ELF-1 (cell line): ENCODE results near the gene KCTD4.
"Not testable (repeated sequence)": the region's sequence is repeated elsewhere in the genome, so short reads cannot be mapped to it uniquely, and the experiment has no call there.

ENCODE experiments used
- DNase-seq: peaks from one replicate; pipeline ENCODE4 v3.0.0-alpha.2; 2016; ENCODE audit warnings: low read depth, low spot score

The KCTD4 gene

DNA sequence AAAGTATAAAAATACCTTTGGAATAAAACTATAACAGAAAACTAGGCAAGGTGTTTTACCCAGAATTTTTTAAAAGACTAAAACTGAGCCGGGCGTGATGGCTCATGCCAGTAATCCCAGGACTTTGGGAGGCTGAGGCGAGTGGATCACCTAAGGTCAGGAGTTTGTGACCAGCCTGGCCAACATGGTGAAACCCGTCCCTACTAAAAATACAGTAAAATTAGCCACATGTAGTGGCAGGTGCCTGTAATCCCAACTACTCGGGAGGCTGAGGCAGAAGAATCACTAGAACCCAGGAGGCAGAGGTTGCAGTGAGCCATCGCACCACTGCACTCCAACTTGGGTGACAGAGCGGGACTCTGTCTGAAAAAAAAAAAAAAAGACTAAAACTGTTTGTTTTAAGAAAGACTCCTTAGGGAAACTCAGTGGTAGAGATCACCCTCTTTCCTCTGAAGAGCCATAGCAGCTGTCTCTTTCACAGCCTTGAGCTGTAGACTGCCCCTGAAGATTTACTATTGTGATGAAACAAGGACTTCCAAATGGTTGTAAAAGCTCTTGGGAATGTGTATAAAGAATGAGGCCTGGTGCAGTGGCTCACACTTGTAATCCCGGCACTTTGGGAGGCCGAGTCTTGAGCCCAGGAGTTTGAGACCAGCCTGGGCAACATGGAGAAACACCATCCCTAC is 14.7 kb upstream of the KCTD4 start:
- DNase-seq = peak; percentile 21

DNA sequence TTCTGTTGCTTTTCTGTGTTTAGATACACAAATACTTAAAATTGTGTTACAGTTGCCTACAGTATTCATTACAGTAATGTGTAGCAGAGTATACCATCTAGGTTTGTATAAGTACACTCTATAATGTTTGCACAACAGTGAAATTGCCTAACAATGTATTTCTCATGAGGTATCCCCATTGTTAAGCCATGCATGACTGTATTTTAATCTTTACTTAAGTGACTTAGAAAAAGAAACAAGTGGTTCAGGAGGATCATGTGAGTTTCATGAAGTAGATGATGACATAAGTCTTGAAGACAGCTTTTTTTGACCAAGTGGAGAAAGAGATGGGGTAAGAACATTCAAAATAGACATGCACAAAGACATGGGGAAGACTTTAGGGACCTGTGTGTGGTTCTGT is 8.4 kb upstream of the KCTD4 start:
- no peak for DNase-seq

DNA sequence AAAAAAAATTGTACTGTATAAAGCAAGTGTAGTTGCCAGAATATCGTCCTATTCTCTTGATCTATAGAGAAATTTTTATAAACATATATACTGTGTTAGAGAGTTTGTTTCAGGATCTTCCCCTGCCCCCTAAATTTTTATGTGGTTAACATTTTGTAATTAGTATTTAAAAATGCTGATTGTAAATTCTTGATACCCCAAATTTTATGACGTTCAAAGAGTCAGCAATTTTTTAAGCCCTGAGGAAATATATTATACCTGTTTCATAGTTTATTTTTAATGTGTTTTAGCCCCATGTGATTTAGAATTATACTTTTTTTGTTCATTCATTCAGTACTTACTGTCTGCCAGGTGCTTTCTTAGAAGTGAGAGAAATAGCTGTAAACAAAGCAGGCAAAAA is 7.3 kb upstream of the KCTD4 start:
- no peak for DNase-seq

DNA sequence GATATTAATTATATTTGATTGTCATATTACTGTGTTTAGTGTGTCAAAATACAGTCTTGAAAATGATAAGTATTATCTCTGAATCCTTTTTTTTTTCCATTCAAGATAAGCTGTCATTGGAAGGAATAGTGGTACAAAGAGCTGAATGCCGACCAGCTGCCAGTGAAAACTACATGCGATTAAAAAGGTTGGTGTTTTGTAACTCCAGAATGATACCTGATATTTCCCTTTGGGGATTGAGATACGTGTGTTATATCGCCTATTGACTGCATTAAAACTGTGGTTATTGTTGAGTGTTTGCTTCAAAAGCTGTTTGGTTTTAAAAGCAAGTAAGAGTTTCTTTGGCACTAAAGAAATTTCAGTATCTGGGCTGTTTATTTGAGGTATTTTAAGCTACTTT is 6.5 kb upstream of the KCTD4 start:
- DNase-seq = no peak

DNA sequence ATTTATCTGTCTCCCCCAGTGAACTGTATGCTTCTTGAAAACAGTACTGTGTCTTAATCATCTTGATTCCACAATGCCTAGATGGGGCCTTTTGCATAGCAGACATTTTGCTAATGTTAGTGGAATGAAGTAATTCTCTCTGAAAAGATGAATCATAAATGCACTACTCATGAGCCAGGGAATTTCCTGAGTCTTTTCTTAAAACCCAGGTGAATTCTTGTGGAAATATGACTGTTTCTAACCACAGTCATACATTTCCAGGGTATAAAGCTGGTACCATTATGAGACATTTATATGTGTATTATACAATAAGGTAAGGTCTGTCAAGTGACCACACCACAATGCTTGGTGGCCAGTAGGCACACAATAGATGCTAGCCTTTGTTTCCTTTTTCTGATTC is 5.5 kb upstream of the KCTD4 start:
- no peak for DNase-seq

DNA sequence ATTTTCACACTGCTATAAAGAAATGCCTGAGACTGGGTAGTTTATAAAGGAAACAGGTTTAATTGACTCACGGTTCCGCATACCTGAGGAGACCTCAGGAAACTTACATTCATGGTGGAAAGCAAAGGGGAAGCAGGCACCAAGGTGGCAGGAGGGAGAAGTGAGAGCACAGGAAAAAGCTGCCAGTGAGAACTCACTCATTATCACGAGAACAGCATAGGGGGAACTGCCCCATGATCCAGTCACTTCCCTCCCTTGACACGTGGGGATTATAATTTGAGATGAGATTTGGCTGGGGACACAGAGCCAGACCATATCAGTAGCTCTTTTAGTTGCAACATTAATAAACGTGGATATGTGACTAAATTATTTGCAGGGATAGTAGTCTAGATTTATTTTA is 4.3 kb upstream of the KCTD4 start:
- no peak for DNase-seq

DNA sequence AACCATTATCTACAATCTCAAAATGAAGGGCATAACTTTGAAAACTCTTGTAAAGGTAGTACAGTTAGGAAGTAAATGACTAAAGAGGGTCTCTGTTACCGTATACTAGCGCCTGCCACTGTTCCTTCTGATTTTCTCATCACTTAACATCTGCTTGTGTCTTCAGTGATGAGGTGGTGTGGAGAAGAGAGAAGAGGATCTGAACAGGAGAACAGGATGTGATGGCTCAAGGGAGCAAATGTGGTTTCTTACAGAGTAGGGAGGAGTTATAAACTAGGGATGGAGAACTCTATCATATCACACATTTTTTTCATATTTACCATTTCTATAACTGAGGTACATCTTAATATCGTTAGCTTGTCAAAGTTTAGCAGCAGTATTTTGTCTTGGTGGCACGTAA is 1.1 kb downstream of the KCTD4 start:
- DNase-seq = no peak

DNA sequence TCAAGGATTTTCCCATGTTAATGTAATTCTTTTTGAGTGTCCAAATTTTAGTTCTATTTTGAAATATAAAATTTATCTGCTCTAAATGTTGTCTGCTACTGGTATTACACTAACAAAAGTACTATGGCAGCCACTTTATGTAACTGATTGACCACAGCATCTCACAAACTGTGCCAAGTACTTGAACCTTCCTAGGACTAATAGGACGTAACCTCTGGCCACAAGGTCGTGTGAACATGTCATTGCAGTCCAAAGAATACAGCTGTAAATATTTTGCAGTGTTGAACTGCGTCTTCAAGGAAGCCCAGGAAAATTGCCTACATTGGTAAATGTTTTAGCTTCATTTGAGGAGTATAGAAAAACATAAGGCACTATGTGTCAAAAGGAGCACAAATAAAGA is 1.9 kb downstream of the KCTD4 start:
- no peak for DNase-seq

DNA sequence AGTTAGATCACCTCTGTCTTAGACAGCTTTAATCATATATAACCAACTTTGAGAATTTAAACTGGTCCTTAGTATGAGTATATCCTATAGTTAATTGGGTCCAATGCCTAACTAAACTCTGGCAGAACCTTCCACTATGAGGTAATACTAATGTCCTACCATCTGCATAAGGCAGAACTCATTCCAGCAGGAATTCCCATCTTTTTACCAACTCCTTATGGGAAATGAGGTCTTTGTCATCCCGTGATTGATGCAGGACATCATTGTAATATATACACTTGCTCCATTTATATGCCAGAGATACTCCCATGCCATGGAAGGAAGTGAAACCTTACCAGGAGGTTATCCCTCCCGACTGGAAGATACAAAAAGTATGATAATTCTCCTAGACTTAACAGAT is 2.8 kb downstream of the KCTD4 start:
- no peak for DNase-seq

DNA sequence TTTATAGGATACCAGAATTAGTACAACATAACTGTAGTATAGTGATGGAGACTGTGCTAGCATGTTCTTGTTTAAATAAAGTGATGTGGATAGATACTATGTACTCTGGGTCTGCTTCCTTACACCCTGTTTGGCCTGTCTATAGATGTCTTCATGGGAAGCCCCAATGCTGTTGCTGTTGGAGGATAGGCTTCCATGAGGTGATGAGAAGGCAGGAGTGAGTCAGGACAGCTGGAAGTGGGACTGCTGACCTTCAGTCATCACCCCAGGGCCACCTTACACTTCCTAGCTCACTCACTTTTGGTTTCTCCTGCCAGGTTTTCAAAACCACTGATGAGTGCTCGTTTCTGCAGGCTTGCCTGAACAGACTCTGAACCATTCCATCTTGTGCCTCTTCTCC is 4.2 kb downstream of the KCTD4 start:
- no peak for DNase-seq

DNA sequence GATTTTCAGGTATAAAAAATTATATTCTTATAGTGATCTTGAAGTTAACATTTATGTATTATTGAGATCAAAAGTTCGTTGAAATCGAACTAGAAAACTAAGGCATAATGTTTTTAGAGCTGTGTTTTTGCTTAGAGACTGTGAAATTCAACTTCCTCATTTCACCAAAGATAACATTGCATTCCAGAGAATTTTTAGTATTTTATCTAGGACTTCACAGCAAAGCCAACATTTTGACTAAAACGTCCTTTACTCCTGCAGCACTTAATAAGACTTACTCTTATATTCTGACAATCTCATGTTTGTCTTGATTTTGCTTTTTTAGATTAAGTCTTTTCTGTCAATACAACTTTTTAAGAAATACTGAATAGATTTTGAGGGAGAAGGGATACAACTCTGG is 4.7 kb downstream of the KCTD4 start:
- DNase-seq = no peak

DNA sequence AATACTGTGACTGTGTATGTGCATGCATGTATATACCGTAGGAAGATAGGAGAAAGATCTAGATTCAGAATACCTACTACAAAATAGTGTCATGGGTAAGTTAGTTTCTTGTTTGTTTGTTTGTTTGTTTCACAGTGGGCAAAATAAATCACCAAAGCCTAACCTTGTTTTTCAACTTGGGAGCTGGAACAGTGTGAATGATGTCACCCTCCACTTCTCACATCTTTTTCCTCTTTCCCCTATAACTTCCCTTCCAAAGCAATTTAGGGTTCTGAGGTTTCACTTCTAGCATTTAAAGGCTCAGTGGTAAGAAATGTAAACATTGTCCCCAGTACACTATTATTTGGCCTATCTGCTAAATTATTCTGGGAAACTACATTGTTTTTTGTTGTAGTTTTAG is 5.4 kb downstream of the KCTD4 start:
- DNase-seq = no peak

DNA sequence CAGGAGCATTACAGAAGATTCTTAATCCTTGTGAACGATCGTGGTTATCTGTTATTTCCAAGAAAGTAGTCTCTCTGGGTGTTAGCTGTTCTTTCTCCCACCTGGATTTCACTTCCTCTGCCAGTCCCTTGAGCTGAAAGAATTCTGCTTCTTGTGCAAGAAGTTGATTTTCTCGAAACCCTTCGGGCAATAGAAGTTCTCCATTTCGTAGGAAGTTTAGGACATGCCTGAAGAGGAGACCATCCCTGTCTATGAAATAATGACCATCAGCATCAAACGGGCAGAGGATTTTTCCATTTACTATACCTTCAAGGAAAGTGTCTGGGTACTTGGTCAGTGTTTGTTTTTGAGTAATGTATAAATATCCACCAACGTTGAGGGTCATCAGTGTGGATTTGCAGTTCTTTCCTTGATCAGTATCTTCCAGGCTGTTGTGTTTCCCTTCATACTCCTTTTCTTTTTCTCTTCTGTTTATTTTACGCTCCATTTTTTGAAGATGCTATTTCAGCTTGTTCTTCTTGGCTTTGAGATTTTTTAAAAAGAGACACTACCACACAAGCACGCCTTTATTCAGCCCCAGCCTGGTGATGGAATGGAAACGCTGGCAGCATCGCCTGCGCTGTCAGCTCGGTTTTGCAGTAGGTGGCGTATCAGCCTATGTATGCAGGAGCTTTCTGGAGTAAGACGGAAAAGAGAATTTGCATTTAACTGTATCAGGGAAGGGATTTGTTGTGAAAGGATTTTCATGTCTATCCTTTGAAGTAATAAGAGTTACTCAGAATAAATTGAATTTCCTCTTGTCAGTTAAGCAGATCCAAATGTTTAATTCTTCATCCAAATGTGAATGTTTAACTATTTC is 6.5 kb downstream of the KCTD4 start:
- DNase-seq = peak; percentile 14

DNA sequence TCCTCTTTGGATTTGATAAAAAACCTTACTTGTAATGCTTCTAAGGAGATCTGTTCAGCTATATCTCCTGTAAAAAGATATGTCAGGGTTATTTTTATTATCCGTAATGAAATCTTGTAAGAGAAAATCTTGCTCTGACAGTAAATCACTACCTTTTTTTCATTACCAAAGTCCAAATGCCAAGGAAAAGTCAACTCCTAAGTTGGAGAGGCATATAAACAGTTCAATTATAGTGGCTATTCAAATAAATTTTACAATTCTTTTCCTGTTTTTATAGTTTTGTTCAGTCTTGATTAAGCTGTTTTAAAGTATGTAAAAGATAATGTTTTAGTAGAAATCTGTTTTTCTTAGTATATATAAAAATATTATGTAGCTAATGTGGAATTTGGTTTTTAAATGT is 9.0 kb downstream of the KCTD4 start:
- no peak for DNase-seq

DNA sequence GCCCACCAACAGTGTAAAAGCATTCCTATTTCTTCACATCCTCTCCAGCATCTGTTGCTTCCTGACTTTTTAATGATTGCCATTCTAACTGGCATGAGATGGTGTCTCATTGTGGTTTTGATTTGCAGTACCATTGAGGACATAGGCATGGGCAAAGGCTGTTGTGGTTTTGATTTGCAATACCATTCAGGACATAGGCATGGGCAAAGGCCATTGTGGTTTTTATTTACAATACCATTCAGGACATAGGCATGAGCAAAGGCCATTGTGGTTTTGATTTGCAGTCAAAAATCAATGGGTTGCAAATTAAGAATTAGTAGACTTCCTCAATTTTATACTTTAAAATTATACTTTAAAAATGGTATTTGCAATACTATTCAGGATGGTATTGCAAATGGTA is 11.3 kb downstream of the KCTD4 start:
- not testable (repeated sequence) for DNase-seq

DNA sequence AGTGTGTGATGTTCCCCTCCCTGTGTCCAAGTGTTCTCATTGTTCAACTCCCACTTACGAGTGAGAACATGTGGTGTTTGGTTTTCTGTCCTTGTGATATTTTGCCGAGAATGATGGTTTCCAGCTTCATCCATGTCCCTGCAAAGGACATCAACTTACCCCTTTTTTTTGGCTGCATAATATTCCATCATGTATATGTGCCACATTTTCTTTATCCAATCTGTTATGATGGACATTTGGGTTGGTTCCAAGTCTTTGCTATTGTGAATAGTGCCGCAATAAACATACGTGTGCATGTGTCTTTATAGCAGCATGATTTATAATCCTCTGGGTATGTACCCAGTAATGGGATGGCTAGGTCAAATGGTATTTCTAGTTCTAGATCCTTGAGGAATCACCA is 11.8 kb downstream of the KCTD4 start:
- not testable (repeated sequence) for DNase-seq

DNA sequence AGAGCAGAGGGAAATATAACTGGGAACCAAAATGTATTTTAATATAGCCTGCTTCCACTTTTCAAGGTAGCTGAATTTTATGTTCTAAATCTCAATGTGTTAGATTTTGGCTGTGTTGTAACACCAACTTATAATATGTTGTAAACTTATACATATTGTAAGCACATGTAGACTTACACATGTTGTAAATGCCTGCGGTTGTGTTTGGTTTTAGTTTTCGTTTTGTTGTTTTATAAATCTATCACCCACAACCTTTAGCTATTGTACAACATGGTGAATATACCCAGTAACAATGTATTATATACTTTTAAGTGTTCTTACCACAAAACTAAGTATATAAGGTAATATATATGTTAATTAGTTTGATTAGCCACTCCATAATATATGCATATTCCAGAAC is 15.6 kb downstream of the KCTD4 start:
- no peak for DNase-seq

DNA sequence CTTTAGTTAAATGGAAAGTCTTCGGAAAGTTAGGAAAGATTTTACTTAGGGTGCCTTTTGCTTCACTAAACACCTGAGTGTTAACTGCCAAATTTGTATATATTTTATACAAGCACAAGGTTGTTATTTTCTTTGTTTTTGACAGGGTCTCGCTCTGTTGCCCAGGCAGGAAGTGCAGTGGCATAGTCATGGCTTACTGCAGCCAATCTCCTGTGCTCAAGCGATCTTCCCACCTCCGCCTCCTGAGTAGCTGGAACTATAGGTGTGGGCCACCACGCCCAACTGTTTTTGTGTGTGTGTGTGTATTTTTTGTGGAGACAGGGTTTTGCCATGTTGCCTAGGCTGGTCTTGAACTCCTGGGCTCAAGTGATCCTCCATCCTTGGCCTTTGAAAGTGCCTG is 16.2 kb downstream of the KCTD4 start:
- DNase-seq = no peak

DNA sequence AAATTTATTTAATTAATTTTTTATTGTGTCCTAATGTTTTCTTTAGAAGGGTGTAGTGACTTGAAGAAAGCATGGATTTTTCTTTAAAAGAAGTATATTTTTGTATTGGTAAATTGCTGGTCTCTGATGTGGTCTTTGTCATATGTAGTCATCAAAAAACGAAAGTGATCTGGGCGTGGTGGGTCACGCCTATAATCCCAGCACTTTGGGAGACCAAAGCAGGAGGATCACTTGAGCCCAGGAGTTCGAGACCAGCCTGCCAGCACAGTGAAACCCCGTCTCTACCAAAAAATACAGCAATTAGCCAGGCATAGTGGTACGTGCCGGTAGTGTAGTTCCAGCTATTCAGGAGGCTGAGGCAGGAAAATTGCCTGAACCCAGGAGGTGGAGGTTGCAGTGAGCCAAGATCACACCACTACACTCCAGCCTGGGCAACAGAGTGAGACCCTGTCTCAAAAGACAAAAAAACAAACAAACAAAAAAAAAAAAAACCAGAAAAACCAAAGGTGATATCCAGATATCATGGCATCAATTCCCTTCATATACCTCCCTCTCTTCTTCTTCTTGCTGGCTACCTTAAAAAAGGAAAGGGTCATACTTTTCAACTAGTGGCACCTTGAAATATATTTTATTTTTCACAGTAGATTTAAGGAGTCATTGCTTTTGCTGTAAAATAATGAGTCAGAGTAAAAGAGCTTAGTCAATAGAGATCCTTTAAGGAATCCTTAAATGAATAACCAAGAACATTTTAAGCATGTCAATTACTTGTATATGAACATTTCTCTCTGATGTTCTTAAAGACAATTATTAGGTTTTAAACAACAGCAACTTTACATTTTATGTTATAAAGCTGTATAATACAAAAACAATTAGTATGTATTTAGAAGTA is 19.9 kb downstream of the KCTD4 start:
- DNase-seq = no peak

DNA sequence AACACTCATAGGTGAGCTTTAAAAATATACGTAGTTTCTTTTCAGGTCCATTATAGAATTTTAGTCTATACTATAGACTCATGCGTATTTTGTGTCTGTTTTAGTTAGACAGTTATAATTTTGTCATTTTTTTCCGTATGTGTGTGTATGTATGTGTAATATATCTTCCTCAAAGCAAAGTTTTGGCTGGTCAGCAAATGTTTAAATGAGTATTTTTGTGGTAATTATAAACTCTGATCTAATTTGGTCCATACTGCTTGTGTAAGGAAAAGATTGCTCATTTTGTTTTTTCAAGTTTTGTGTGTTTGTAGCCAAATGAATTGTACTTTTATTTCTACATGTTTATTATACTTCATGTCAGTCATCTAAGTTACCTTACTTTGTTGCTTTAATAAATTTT is 20.5 kb downstream of the KCTD4 start:
- DNase-seq = no peak

DNA sequence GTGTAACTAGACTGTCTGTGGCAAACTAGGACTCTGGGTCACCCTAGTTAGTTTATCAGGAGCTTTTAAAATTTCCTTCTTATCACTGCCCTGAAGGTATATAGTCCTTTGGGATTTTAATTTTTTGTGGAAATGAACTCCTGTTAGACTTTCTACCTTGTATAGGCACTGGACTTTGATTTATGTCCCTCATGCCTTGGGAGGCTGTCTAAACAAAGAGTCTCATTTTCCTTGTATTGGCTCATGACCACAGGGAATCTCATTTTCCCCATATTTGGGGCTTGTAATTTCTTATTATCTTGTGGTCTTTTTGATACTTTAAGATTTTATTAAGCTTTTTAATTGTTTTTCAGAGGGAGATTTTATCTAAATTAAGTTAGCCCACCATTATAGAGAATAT is 21.4 kb downstream of the KCTD4 start:
- no peak for DNase-seq
